Measurements from ENCODE around the gene LITAF. TPM values are rescaled to one million over a fixed set of nuclear protein-coding genes. Genes with fewer than 3 reads are reported as not detected.
"Not testable (repeated sequence)": the region's sequence is repeated elsewhere in the genome, so short reads cannot be mapped to it uniquely, and the experiment has no call there.

LITAF gene
- total RNA-seq, 2 donors from 2014 or later, result 144 to 211 TPM

DNA sequence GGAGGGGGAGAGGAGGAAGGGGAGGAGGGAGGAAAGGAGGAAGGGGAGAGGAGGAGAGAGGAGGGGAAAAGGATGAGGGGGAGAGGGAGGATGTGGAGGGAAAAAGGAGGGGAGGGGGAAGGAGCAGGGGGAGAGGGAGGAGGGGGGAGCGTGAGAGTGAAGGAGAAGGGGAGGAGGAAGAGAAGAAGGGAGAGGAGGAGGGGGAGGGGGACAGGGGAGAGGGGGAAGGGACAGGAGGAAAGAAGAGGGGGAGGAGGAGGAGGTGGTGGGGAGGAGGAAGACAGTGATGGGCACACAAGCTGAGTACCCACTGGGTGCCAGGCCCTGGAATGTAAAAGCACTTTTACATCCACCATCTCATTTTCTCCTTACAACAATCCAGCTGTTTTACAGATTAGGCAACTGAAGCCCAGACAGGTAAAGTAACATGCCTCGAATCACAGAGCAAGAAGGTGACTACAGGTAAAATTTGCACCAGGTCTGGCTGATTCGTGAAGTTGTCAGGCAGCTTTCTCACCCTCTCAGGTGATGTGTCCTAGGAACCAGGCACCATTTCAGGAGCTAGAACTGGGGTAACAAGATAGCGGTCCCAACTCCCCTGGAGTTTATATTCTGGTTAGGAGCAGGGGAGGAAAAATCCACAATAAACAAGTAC is 10.0 kb upstream of the LITAF start:
- DNase-seq, result no peak
- TF ChIP-seq, protein P1, sequence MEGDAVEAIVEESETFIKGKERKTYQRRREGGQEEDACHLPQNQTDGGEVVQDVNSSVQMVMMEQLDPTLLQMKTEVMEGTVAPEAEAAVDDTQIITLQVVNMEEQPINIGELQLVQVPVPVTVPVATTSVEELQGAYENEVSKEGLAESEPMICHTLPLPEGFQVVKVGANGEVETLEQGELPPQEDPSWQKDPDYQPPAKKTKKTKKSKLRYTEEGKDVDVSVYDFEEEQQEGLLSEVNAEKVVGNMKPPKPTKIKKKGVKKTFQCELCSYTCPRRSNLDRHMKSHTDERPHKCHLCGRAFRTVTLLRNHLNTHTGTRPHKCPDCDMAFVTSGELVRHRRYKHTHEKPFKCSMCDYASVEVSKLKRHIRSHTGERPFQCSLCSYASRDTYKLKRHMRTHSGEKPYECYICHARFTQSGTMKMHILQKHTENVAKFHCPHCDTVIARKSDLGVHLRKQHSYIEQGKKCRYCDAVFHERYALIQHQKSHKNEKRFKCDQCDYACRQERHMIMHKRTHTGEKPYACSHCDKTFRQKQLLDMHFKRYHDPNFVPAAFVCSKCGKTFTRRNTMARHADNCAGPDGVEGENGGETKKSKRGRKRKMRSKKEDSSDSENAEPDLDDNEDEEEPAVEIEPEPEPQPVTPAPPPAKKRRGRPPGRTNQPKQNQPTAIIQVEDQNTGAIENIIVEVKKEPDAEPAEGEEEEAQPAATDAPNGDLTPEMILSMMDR (IDR thresholded peaks at IDR 0.05), result no peak
- no peak overlapping the region for H3K4me3 ChIP-seq
- peak overlapping the region in 1 of 2 donors; percentile 46 for H3K9ac ChIP-seq (ENCODE audit: low read depth in 2 of 2, low read length in 2 of 2)
- peaks cover 6% of the 10 kb centered on the region for H3K4me1 ChIP-seq
- no peaks in the 10 kb centered on the region for H3K36me3 ChIP-seq
- H3K27me3 ChIP-seq, result no peaks in the 10 kb centered on the region
- intact Hi-C loops (cut with DNase I), result no loop called here
- peak overlapping the region; percentile 66 for H3K27ac ChIP-seq
- H3K9me3 ChIP-seq, result no peaks in the 10 kb centered on the region

DNA sequence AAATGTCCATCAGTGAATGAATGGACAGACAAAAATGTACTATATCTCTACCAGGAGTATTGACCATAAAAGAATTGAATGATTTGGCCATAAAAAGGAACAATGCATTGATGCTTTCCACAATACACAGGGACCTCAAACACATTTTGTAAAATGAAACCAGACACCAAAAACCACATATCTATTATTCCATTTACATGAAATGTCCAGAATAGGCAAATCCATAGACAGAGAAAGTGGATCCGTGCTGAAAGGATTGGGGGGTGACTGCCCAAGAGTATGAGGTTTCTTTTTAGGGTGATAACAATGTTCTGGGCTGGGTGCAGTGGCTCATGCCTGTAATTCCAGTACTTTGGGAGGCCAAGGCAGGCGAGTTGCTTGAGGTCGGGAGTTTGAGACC is 6.9 kb upstream of the LITAF start:
- Histone ChIP-seq H3K9me3 (no peaks in the 10 kb centered on the region), H3K9ac (ENCODE audit: low read depth in 2 of 2, low read length in 2 of 2) (no peak overlapping the region), H3K36me3 (no peaks in the 10 kb centered on the region), H3K4me3 (no peak overlapping the region), H3K4me1 (peaks cover 6% of the 10 kb centered on the region), H3K27ac (no peak overlapping the region), H3K27me3 (no peaks in the 10 kb centered on the region)
- no peak for DNase-seq
- TF ChIP-seq, protein P1 (IDR thresholded peaks at IDR 0.05), result no peak
- intact Hi-C loops (cut with DNase I), result no loop called here

DNA sequence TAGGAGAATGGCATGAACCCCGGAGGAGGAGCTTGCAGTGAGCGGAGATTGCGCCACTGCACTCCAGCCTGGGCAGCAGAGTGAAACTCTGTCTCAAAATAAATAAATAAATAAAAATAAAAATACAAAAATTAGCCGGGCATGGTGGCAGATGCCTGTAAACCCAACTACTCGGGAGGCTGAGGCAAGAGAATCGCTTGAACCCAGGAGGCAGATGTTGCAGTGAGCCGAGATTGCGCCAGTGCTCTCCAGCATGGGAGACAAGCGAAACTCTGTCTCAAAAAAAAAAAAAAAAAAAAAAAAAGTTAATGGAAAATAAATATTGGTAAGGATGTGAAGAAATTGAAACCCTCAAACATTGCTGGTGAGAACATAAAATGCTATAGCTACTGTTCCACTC is 6.4 kb upstream of the LITAF start:
- DNase-seq; H3K27ac ChIP-seq; intact Hi-C loops (cut with DNase I); H3K9me3 ChIP-seq; H3K4me1 ChIP-seq; H3K4me3 ChIP-seq; H3K36me3 ChIP-seq; H3K9ac ChIP-seq (ENCODE audit: low read depth in 2 of 2, low read length in 2 of 2); H3K27me3 ChIP-seq: not testable (repeated sequence)

DNA sequence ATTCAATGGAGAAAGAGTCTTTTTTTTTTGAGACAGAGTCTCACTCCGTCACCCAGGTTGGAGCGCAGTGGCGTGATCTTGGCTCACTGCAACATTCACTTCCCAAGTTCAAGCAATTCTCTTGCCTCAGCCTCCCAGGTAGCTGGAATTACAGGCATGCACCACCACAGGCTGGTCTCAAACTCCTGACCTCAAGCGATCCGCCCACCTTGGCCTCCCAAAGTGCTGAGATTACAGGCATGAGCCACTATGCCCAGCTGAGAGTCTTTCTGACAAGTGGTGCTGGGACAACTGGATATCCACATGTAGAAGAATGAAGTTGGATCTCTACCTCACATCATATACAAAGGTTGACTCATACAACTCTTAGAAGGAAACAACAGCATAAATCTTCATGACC is 4.9 kb upstream of the LITAF start:
- H3K36me3 ChIP-seq, DNase-seq, H3K9me3 ChIP-seq: not testable (repeated sequence)

DNA sequence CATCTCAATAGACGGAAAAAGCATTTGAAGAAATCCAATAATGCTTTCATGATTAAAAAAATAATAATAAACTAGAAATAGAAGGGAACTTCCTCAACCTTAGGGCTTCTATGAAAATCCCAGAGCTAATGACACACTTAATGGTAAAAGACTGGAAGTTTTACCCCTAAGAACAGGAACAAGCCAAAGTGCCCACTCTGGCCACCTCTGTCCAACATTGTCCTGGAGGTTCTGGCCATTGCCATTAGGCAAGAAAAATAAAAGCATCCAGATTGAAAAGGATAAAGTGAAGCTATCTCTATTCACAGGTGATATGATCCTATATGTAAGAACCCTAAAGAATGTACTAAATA is 2.5 kb upstream of the LITAF start:
- Histone ChIP-seq H3K4me3 (no peak overlapping the region), H3K4me1 (peaks cover 2% of the 10 kb centered on the region), H3K9me3 (no peaks in the 10 kb centered on the region), H3K9ac (ENCODE audit: low read depth in 2 of 2, low read length in 2 of 2) (no peak overlapping the region), H3K27me3 (no peaks in the 10 kb centered on the region), H3K27ac (no peak overlapping the region), H3K36me3 (no peaks in the 10 kb centered on the region)
- TF ChIP-seq, protein P1 (IDR thresholded peaks at IDR 0.05), result no peak
- no peak for DNase-seq
- intact Hi-C loops (cut with DNase I), result no loop called here

More for the DNA sequence above, 4.9 kb upstream of the LITAF start:
- H3K27me3 ChIP-seq; intact Hi-C loops (cut with DNase I); H3K4me1 ChIP-seq; H3K27ac ChIP-seq; H3K4me3 ChIP-seq; H3K9ac ChIP-seq (ENCODE audit: low read depth in 2 of 2, low read length in 2 of 2): not testable (repeated sequence)

DNA sequence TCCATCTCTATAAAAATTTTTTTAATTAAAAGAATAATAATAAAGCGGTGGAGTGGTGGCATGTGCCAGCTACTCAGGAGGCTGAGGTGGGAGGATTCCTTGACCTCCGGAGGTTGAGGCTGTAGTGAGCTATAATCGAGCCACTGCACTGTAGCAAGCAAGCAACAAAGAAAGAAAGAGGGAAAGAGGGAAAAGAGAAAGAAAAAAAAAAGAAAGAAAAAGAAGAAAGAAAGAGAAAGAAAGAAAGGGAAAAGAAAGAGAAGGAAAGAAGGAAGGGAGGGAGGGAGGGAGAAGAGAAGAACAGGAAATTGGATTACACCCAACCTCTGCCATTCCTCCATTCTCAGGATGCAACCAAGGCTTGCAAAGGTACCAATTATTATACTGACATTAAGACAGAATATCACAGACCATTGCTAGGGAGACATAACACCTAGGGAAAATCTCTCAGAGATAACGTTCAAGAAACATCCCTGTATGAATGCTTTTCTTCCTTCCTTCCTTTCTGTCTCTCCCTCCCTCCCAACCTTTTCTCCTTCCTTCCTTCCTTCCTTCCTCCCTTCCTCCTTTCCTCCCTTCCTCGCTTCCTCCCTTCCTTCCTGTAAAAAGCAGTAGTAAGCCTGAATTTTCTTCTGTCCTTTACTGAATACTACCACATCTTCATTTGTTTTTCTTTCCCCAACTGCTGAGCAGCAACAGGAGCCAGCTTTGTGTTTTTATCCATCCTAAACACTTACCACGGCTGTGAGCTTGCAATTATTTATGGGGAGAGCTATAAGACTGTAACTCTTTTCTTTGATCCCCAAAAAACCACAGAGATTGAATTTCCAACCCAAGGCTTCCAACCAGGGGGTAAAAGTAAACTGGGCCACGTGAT is 1.8 kb upstream of the LITAF start:
- Histone ChIP-seq H3K4me1 (peaks cover 2% of the 10 kb centered on the region), H3K36me3 (no peaks in the 10 kb centered on the region), H3K27ac (no peak overlapping the region), H3K9ac (ENCODE audit: low read depth in 2 of 2, low read length in 2 of 2) (no peak overlapping the region), H3K27me3 (no peaks in the 10 kb centered on the region), H3K4me3 (no peak overlapping the region), H3K9me3 (no peaks in the 10 kb centered on the region)
- no peak for DNase-seq
- intact Hi-C loops (cut with DNase I), result no loop called here
- TF ChIP-seq, protein P1 (IDR thresholded peaks at IDR 0.05), result no peak
